ENCODE results near the gene LRP5. TPM values are rescaled to one million over a fixed set of nuclear protein-coding genes. Genes with fewer than 3 reads are reported as not detected.

LRP5 gene
- polyA plus RNA-seq, 3 donors, result 0.23 to 0.29 TPM; not detected in 1

GRCh38 chr11:68353118-68353517 lies 40.7 kb downstream of the LRP5 start:
- no peak overlapping the region for H3K27ac ChIP-seq (ENCODE audit: low read depth in 1 of 2, low read length in 2 of 2)
- H3K9ac ChIP-seq (ENCODE audit: insufficient read depth, low read length, poor library complexity, severe bottlenecking), result no peak overlapping the region
- H3K9me3 ChIP-seq (replicated peaks in 1 of 2; ENCODE audit: control insufficient read depth in 1 of 2, insufficient read depth in 1 of 2, low read length in 2 of 2), result no peaks in the 10 kb centered on the region
- H3K4me1 ChIP-seq (ENCODE audit: control insufficient read depth in 1 of 2, insufficient read depth in 2 of 2, low read length in 2 of 2), result no peaks in the 10 kb centered on the region
- Mint-ChIP-seq H3K4me1 (no peaks in the 10 kb centered on the region), H3K4me3 (no peak overlapping the region), H3K9me3 (peaks cover 0 to 1% (median 0%) of the 10 kb centered on the region in 7 donors), H3K27me3 (ENCODE audit: low read depth in 3 of 3) (peaks cover 0 to 3% (median 0%) of the 10 kb centered on the region in 3 donors), H3K36me3 (no peaks in the 10 kb centered on the region), H3K27ac (no peak overlapping the region)
- TF ChIP-seq, protein P1, sequence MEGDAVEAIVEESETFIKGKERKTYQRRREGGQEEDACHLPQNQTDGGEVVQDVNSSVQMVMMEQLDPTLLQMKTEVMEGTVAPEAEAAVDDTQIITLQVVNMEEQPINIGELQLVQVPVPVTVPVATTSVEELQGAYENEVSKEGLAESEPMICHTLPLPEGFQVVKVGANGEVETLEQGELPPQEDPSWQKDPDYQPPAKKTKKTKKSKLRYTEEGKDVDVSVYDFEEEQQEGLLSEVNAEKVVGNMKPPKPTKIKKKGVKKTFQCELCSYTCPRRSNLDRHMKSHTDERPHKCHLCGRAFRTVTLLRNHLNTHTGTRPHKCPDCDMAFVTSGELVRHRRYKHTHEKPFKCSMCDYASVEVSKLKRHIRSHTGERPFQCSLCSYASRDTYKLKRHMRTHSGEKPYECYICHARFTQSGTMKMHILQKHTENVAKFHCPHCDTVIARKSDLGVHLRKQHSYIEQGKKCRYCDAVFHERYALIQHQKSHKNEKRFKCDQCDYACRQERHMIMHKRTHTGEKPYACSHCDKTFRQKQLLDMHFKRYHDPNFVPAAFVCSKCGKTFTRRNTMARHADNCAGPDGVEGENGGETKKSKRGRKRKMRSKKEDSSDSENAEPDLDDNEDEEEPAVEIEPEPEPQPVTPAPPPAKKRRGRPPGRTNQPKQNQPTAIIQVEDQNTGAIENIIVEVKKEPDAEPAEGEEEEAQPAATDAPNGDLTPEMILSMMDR (IDR thresholded peaks at IDR 0.05), result no peak
- H3K79me2 ChIP-seq (ENCODE audit: insufficient read depth, low read length), result no peaks in the 10 kb centered on the region
- H4K20me1 ChIP-seq (ENCODE audit: insufficient read depth, low read length), result no peaks in the 10 kb centered on the region
- H3K27me3 ChIP-seq (ENCODE audit: control insufficient read depth in 2 of 2, insufficient read depth in 2 of 2, low read length in 2 of 2), result no peaks in the 10 kb centered on the region
- 98% methylated on average over 7 of the region's 7 CpGs for WGBS (ENCODE audit: insufficient coverage)
- intact Hi-C loops (cut with micrococcal nuclease), result no loop called here
- no peak overlapping the region for H3K4me2 ChIP-seq (replicated peaks; ENCODE audit: extremely low read depth, low read length, poor library complexity, severe bottlenecking)
- no peaks in the 10 kb centered on the region for H3K36me3 ChIP-seq (replicated peaks in 1 of 2; ENCODE audit: control insufficient read depth in 1 of 2, insufficient read depth in 2 of 2, low read length in 2 of 2)
- no peak for DNase-seq
- H3K4me3 ChIP-seq (replicated peaks in 1 of 3; ENCODE audit: low read depth in 2 of 3, low read length in 3 of 3), result no peak overlapping the region
- H2AFZ ChIP-seq (ENCODE audit: insufficient read depth, low read depth, low read length, poor library complexity, severe bottlenecking), result no peak overlapping the region

- no peak for DNase-seq
- Histone ChIP-seq H2AFZ (ENCODE audit: insufficient read depth, low read depth, low read length, poor library complexity, severe bottlenecking) (no peak overlapping the region), H3K9ac (ENCODE audit: insufficient read depth, low read length, poor library complexity, severe bottlenecking) (no peak overlapping the region), H3K27ac (ENCODE audit: low read depth in 1 of 2, low read length in 2 of 2) (no peak overlapping the region), H3K79me2 (ENCODE audit: insufficient read depth, low read length) (no peaks in the 10 kb centered on the region), H4K20me1 (ENCODE audit: insufficient read depth, low read length) (no peaks in the 10 kb centered on the region), H3K4me2 (replicated peaks; ENCODE audit: extremely low read depth, low read length, poor library complexity, severe bottlenecking) (no peak overlapping the region), H3K4me1 (ENCODE audit: control insufficient read depth in 1 of 2, insufficient read depth in 2 of 2, low read length in 2 of 2) (no peaks in the 10 kb centered on the region), H3K27me3 (ENCODE audit: control insufficient read depth in 2 of 2, insufficient read depth in 2 of 2, low read length in 2 of 2) (no peaks in the 10 kb centered on the region), H3K9me3 (replicated peaks in 1 of 2; ENCODE audit: control insufficient read depth in 1 of 2, insufficient read depth in 1 of 2, low read length in 2 of 2) (no peaks in the 10 kb centered on the region), H3K36me3 (replicated peaks in 1 of 2; ENCODE audit: control insufficient read depth in 1 of 2, insufficient read depth in 2 of 2, low read length in 2 of 2) (no peaks in the 10 kb centered on the region), H3K4me3 (replicated peaks in 1 of 3; ENCODE audit: low read depth in 2 of 3, low read length in 3 of 3) (no peak overlapping the region)
- TF ChIP-seq, protein P1 (IDR thresholded peaks at IDR 0.05), result no peak
- intact Hi-C loops (cut with micrococcal nuclease), result no loop called here
- Mint-ChIP-seq H3K36me3 (no peaks in the 10 kb centered on the region), H3K27me3 (ENCODE audit: low read depth in 3 of 3) (peaks cover 0 to 3% (median 0%) of the 10 kb centered on the region in 3 donors), H3K27ac (no peak overlapping the region), H3K4me1 (no peaks in the 10 kb centered on the region), H3K4me3 (no peak overlapping the region), H3K9me3 (peaks cover 0 to 1% (median 0%) of the 10 kb centered on the region in 7 donors)
- WGBS (ENCODE audit: insufficient coverage), result 95% methylated on average over 9 of the region's 11 CpGs
Observed at GRCh38 chr11:68353669-68354068, 41.3 kb downstream of the LRP5 start.

Data from CD14-positive monocyte (primary cell).